IMR-90 (cell line): ENCODE results near the gene LRRC4. TPM values are rescaled to one million over a fixed set of nuclear protein-coding genes. Genes with fewer than 3 reads are reported as not detected.

ENCODE experiments used
- ATAC-seq: fragments of 200-7000 bp; cut with Tn5 transposase; 2 replicates; pipeline ENCODE4 v1.9.1; 2020; ENCODE audit warnings: low read depth, mild to moderate bottlenecking, moderate library complexity
- BruUV-seq: library from RNA; stranded (reverse); fragments of 400-500 nt; replicated peaks from 2 replicates; lab custom pipeline; 2021; lab: Mats Ljungman, UMichigan
- CTCF ChIA-PET: fragments of 300-600 bp; formaldehyde crosslinking; extraction: SDS; loops from one replicate; lab custom pipeline; 2021; ENCODE audit warnings: antibody characterized with exemption; lab: Yijun Ruan, JAX
- POLR2A ChIA-PET: fragments of 300-600 bp; sonication (Branson Sonifier 250); formaldehyde crosslinking; loops from one replicate; lab custom pipeline; 2022; ENCODE audit warnings: antibody characterized with exemption; ENCODE audit not compliant: unreplicated experiment; lab: Charles Lee
- DNase-seq: peaks from one replicate; pipeline ENCODE4 v3.0.0; 2013
- H2AFZ ChIP-seq: replicated peaks from 2 replicates; pipeline ENCODE3; 2013; ENCODE audit warnings: low read length, mild to moderate bottlenecking; ENCODE audit not compliant: poor library complexity
- H2AK5ac ChIP-seq: 2 replicates; pipeline ENCODE4 v1.6.1; 2013; ENCODE audit warnings: low read depth, low read length, inconsistent platforms
- H2AK9ac ChIP-seq: replicated peaks from 2 replicates; pipeline ENCODE3; 2013; ENCODE audit warnings: mild to moderate bottlenecking, low read depth, low read length, moderate library complexity; ENCODE audit not compliant: poor library complexity
- H2BK120ac ChIP-seq: 2 replicates; pipeline ENCODE4 v1.6.1; 2013; ENCODE audit warnings: low read depth, low read length, inconsistent platforms
- H2BK15ac ChIP-seq: 3 replicates; pipeline ENCODE4 v1.6.1; 2013; ENCODE audit warnings: low read depth, low read length, inconsistent platforms
- H2BK20ac ChIP-seq: 2 replicates; pipeline ENCODE4 v1.6.1; 2013; ENCODE audit warnings: low read depth, mild to moderate bottlenecking, inconsistent platforms, low read length, moderate library complexity
- H2BK5ac ChIP-seq: 2 replicates; pipeline ENCODE4 v1.6.1; 2013; ENCODE audit warnings: mild to moderate bottlenecking, low read depth, low read length, inconsistent platforms; ENCODE audit not compliant: poor library complexity, severe bottlenecking
- H3K14ac ChIP-seq: replicated peaks from 2 replicates; pipeline ENCODE4 v1.6.1; 2013; ENCODE audit warnings: low read depth, low read length, inconsistent platforms
- H3K18ac ChIP-seq: 2 replicates; pipeline ENCODE4 v1.6.1; 2013; ENCODE audit warnings: low read depth, low read length, control low read depth
- H3K23ac ChIP-seq: 2 replicates; pipeline ENCODE4 v1.6.1; 2013; ENCODE audit warnings: low read depth, low read length, inconsistent platforms
- H3K27ac ChIP-seq: 2 replicates; pipeline ENCODE4 v1.5.1; 2013; ENCODE audit warnings: mild to moderate bottlenecking, control low read depth, low read length; ENCODE audit not compliant: insufficient read depth
- H3K27me3 ChIP-seq: 2 replicates; pipeline ENCODE4 v1.6.1; 2013; ENCODE audit warnings: low read length; ENCODE audit not compliant: control insufficient read depth, insufficient read depth
- H3K36me3 ChIP-seq: 2 replicates; pipeline ENCODE4 v1.6.1; 2013; ENCODE audit warnings: low read length, mixed read lengths; ENCODE audit not compliant: control insufficient read depth, insufficient read depth
- H3K4ac ChIP-seq: 2 replicates; pipeline ENCODE4 v1.6.1; 2013; ENCODE audit warnings: low read depth, low read length, inconsistent platforms
- H3K4me1 ChIP-seq: 2 replicates; pipeline ENCODE4 v1.6.1; 2013; ENCODE audit warnings: low read length, mixed read lengths; ENCODE audit not compliant: control insufficient read depth, insufficient read depth
- H3K4me2 ChIP-seq: 2 replicates; pipeline ENCODE4 v1.6.1; 2013; ENCODE audit warnings: low read depth, mild to moderate bottlenecking, control low read depth, low read length, moderate library complexity
- H3K4me3 ChIP-seq: 2 replicates; pipeline ENCODE4 v1.5.1; 2013; ENCODE audit warnings: low read depth, mild to moderate bottlenecking, control low read depth, low read length, moderate library complexity; ENCODE audit not compliant: insufficient read depth
- H3K56ac ChIP-seq: 2 replicates; pipeline ENCODE4 v1.6.1; 2013; ENCODE audit warnings: low read length, inconsistent platforms; ENCODE audit not compliant: insufficient read depth; ENCODE audit errors: extremely low read depth
- H3K79me1 ChIP-seq, 2 experiments: 2 replicates each; pipeline ENCODE4 v1.6.1; 2013; ENCODE audit warnings: low read length in 2 of 2, inconsistent platforms in 1 of 2, low read depth in 1 of 2
- H3K9ac ChIP-seq: 2 replicates; pipeline ENCODE4 v1.6.1; 2013; ENCODE audit warnings: low read depth, low read length, control low read depth
- H3K9me1 ChIP-seq: 2 replicates; pipeline ENCODE4 v1.6.1; 2013; ENCODE audit warnings: low read length, inconsistent platforms; ENCODE audit not compliant: insufficient read depth
- H3K9me3 ChIP-seq: 2 replicates; pipeline ENCODE4 v1.6.1; 2013; ENCODE audit warnings: low read length; ENCODE audit not compliant: control insufficient read depth, insufficient read depth
- H4K20me1 ChIP-seq: 2 replicates; pipeline ENCODE4 v1.6.1; 2013; ENCODE audit warnings: low read length, inconsistent platforms; ENCODE audit not compliant: insufficient read depth
- H4K5ac ChIP-seq: 2 replicates; pipeline ENCODE4 v1.6.1; 2013; ENCODE audit warnings: mild to moderate bottlenecking, low read depth, low read length, control low read depth
- H4K8ac ChIP-seq, 2 experiments: 2 replicates each; pipeline ENCODE4 v1.6.1; 2013; ENCODE audit warnings: low read depth in 2 of 2, low read length in 2 of 2, control low read depth in 1 of 2, inconsistent platforms in 1 of 2
- H4K91ac ChIP-seq: 2 replicates; pipeline ENCODE4 v1.6.1; 2013; ENCODE audit warnings: low read depth, low read length, inconsistent platforms; ENCODE audit not compliant: insufficient read depth
- BHLHE40 ChIP-seq: fragments of 150-350 bp; IDR thresholded peaks from 2 replicates; pipeline ENCODE4 v1.6.1; 2016; ENCODE audit warnings: mild to moderate bottlenecking, low read depth, low read length
- CEBPB ChIP-seq: IDR thresholded peaks from 2 replicates; pipeline ENCODE4 v1.6.1; 2012; ENCODE audit warnings: low read depth, low read length, improper control_type of control experiment
- CHD1 ChIP-seq: IDR thresholded peaks from 2 replicates; pipeline ENCODE4 v1.6.1; 2012; ENCODE audit warnings: low read depth, low read length, improper control_type of control experiment
- ELK1 ChIP-seq: fragments of 150-350 bp; IDR thresholded peaks from 2 replicates; pipeline ENCODE4 v1.6.1; 2016; ENCODE audit warnings: low read depth, mild to moderate bottlenecking, low read length, moderate library complexity, borderline replicate concordance
- FOS ChIP-seq: fragments of 150-350 bp; IDR thresholded peaks from 2 replicates; pipeline ENCODE4 v1.6.1; 2016; ENCODE audit warnings: low read depth, low read length
- NFE2L2 ChIP-seq: fragments of 150-350 bp; IDR thresholded peaks from 2 replicates; pipeline ENCODE4 v1.6.1; 2016; ENCODE audit warnings: low read depth, mild to moderate bottlenecking, low read length
- POLR2A ChIP-seq: IDR thresholded peaks from 2 replicates; pipeline ENCODE4 v1.6.1; 2012; ENCODE audit warnings: mild to moderate bottlenecking, low read depth, low read length
- RFX5 ChIP-seq: IDR thresholded peaks from 2 replicates; pipeline ENCODE4 v1.8.0; 2012; ENCODE audit warnings: low read depth, mild to moderate bottlenecking, low read length, moderate library complexity
- SMC3 ChIP-seq: fragments of 150-350 bp; IDR thresholded peaks from 2 replicates; pipeline ENCODE4 v1.6.1; 2016; ENCODE audit warnings: low read depth, mild to moderate bottlenecking, antibody characterized with exemption, low read length, moderate library complexity
- WGBS, 2 experiments: methylation state at CpG; one replicate each; pipeline versions ENCODE4 v1.1.5 to v1.1.7; 2013; ENCODE audit warnings: missing lambda C conversion rate in 2 of 2; ENCODE audit not compliant: insufficient read length in 1 of 2; ENCODE audit errors: extremely low coverage in 2 of 2; 5-methylcytosine and 5-hydroxymethylcytosine counted together
- dilution Hi-C: fragments of 300-500 bp; cut with HindIII; formaldehyde crosslinking; loops from one replicate; pipeline ENCODE4 v1.14.3; 2018; ENCODE audit warnings: low sequenced_read_pairs; ENCODE audit not compliant: unreplicated experiment
- in situ Hi-C: fragments of 300-500 bp; cut with MboI; formaldehyde crosslinking; loops from 3 replicates; pipeline ENCODE4 v1.14.3; 2019; ENCODE audit warnings: low sequenced_read_pairs, inconsistent platforms, mixed read lengths
- intact Hi-C: fragments of 100-400 bp; cut with micrococcal nuclease; formaldehyde crosslinking; loops from 2 replicates; pipeline ENCODE4 v1.10.0; 2022
- polyA plus RNA-seq, 3 experiments: library from polyadenylated mRNA; depleted of rRNA; stranded (reverse); fragments of >200 nt; gene quantifications; 2 replicates each; pipeline ENCODE4 v1.2.3, GENCODE V29; 2012; ENCODE audit warnings: low replicate concordance in 1 of 3
- total RNA-seq: library from RNA; depleted of rRNA; stranded (reverse); fragments of >200 nt; gene quantifications from 2 replicates; pipeline ENCODE4 v1.2.3, GENCODE V29; 2012

LRRC4 gene
- total and polyA plus RNA-seq, 2 of the 4 experiments (the other 2 are of a cell fraction) = 0.54 to 0.55 TPM

GRCh38 chr7:128041203-128041602, 10.0 kb upstream of the LRRC4 start:
- H3K9me3 ChIP-seq = no peaks in the 10 kb centered on the region
- H3K4me1 ChIP-seq = peaks cover 4% of the 10 kb centered on the region; the same call in 1 of the 2 replicates
- no peak overlapping the region for H2BK20ac ChIP-seq
- no peaks in the 10 kb centered on the region for H3K27me3 ChIP-seq
- no peak overlapping the region for H3K27ac ChIP-seq
- H3K79me1 ChIP-seq = peaks cover 26 to 55% of the 10 kb centered on the region in 2 experiments
- no peak overlapping the region for H3K4me2 ChIP-seq
- dilution Hi-C loops (no loop called here), in situ Hi-C loops (loop anchor here (10.0 kb wide), 1 partner anchor 154 kb away; no protein-coding TSS in a partner anchor), intact Hi-C loops (no loop called here)
- H2AK5ac ChIP-seq = no peak overlapping the region
- WGBS, 2 experiments = no CpG with 5 or more reads among the region's 7 CpGs
- no peak overlapping the region for H4K8ac ChIP-seq
- no TSS peak for BruUV-seq
- ChIA-PET CTCF (interaction anchor here (0.6 to 1.2 kb wide), 2 partner anchors 11 to 94 kb away, joined by 3 to 5 read pairs; partner anchors contain the start of gene LRRC4), POLR2A (no interaction called here)
- ATAC-seq = peak; percentile 35; the same call in 1 of the 2 replicates
- peaks cover 25% of the 10 kb centered on the region for H3K9me1 ChIP-seq
- no peak overlapping the region for H2AK9ac ChIP-seq
- H3K36me3 ChIP-seq = peaks cover 9% of the 10 kb centered on the region
- H4K5ac ChIP-seq = no peak overlapping the region
- no peak overlapping the region for H4K91ac ChIP-seq
- H3K4ac ChIP-seq = no peak overlapping the region
- no peak overlapping the region for H3K18ac ChIP-seq
- peaks cover 39% of the 10 kb centered on the region for H4K20me1 ChIP-seq
- no peak overlapping the region for H3K4me3 ChIP-seq
- no peak overlapping the region for H2BK120ac ChIP-seq
- DNase-seq = peak; percentile 76
- H3K14ac ChIP-seq = no peak overlapping the region
- H3K9ac ChIP-seq = no peak overlapping the region
- no peak overlapping the region for H3K56ac ChIP-seq
- H2AFZ ChIP-seq = no peak overlapping the region
- no peak overlapping the region for H2BK5ac ChIP-seq
- H2BK15ac ChIP-seq = no peak overlapping the region
- TF ChIP-seq NFE2L2 (no peak), BHLHE40 (no peak), SMC3 (no peak), CHD1 (no peak), ELK1 (no peak), FOS (0 out of 2 replicates have a peak, but pooled peaks have one; percentile 30), RFX5 (no peak), CEBPB (no peak), POLR2A (no peak)
- no peak overlapping the region for H3K23ac ChIP-seq
